H1 (cell line): Measurements from ENCODE around the gene PTPRCAP. TPM values are rescaled to one million over a fixed set of nuclear protein-coding genes. Genes with fewer than 3 reads are reported as not detected.

Experiments
- CEBPB ChIP-seq: IDR thresholded peaks from 2 replicates; pipeline ENCODE4 v1.6.1; 2012; ENCODE audit warnings: low read depth, low read length
- EP300 ChIP-seq, 2 experiments: IDR thresholded peaks; 1 replicate in 1 of 2; 2 replicates in 1 of 2; pipeline ENCODE4 v1.6.1; 2011 to 2012; ENCODE audit warnings: low read depth in 2 of 2, low read length in 2 of 2, mild to moderate bottlenecking in 2 of 2, borderline replicate concordance in 1 of 2, inconsistent platforms in 1 of 2, moderate library complexity in 1 of 2
- EZH2 ChIP-seq: fragments of 200-600 bp; sonication (generic); IDR thresholded peaks from 2 replicates; pipeline ENCODE4 v1.7.1; 2012; ENCODE audit warnings: low read depth, mild to moderate bottlenecking, moderate library complexity, low read length, inconsistent platforms; ENCODE audit not compliant: severe bottlenecking
- HDAC2 ChIP-seq, 2 experiments: fragments of 300-600 bp in 1 of 2; sonication (generic) in 1 of 2; IDR thresholded peaks; 2 replicates each; pipeline ENCODE4 v1.6.1; 2011 to 2012; ENCODE audit warnings: low read depth in 2 of 2, low read length in 2 of 2, mild to moderate bottlenecking in 2 of 2, moderate library complexity in 2 of 2, borderline replicate concordance in 1 of 2, inconsistent platforms in 1 of 2
- MAFK ChIP-seq: IDR thresholded peaks from 2 replicates; pipeline ENCODE4 v1.6.1; 2012; ENCODE audit warnings: low read depth, mild to moderate bottlenecking, improper control_type of control experiment, low read length
- POU5F1 ChIP-seq: IDR thresholded peaks from 2 replicates; pipeline ENCODE4 v1.6.1; 2011; ENCODE audit warnings: low read depth, mild to moderate bottlenecking, low read length, moderate library complexity
- RBBP5 ChIP-seq: IDR thresholded peaks from 2 replicates; pipeline ENCODE4 v1.7.1; 2012; ENCODE audit warnings: low read depth, mild to moderate bottlenecking, inconsistent platforms, low read length, moderate library complexity, borderline replicate concordance
- RNF2 ChIP-seq: fragments of 200-900, 300-1000 bp; sonication (generic); IDR thresholded peaks from 2 replicates; pipeline ENCODE4 v1.7.1; 2016; ENCODE audit warnings: borderline replicate concordance, low read depth, mild to moderate bottlenecking, antibody characterized with exemption, low read length; ENCODE audit not compliant: poor library complexity, severe bottlenecking; ENCODE audit errors: missing control alignments
- polyA plus RNA-seq, 7 experiments: library from polyadenylated mRNA; depleted of rRNA in 3 of 7; stranded (reverse) in 5 of 7; unstranded in 2 of 7; fragments of >200 nt in 5 of 7; fragments of 200-250 nt in 2 of 7; gene quantifications; 1 replicate in 5 of 7; 2 replicates in 1 of 7; 4 replicates in 1 of 7; pipeline versions ENCODE4 v1.2.1 to v1.2.3, GENCODE V29; 2011 to 2013; ENCODE audit warnings: missing spikeins in 2 of 7, mixed read lengths in 2 of 7
- total RNA-seq: library from RNA; stranded (reverse); fragmentation: NEBNext Ultra II Directional; extraction: Animal tissue kit (Norgen Biotek cat#: 25700); gene quantifications from 2 replicates; pipeline ENCODE4 v1.2.1, GENCODE V29; 2021

Gene PTPRCAP
- total and polyA plus RNA-seq, 2 of the 8 experiments (the other 6 are each of a cell fraction or from before 2014, with no cell fraction given), result 0.78 to 6.7 TPM

DNA sequence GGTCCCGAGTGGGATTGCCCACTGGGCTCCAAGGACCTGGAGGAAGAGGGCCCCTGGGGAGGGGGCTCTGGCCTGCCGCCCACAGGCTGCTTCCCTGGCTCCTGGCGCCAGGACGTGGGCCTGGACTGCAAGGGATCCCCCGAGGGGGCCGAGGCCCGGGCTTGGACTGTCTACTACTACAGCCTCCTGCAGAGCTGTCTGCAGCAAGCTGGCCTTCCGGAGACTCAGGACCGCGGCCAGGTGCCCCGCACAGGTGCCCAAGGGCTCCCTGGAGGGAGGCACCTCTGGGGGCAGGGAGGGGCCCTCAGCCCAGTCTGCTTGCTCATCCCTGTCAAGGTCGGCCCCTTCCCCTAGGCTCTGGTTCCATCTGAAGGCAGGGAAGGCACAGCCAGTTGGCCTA lies 20.1 kb downstream of the PTPRCAP start (continued):
- TF ChIP-seq POU5F1 (no peak), MAFK (no peak), RBBP5 (no peak), EP300 (IDR thresholded peaks at IDR 0.05; ENCODE audit: borderline replicate concordance in 1 of 2, low read depth in 2 of 2, low read length in 2 of 2) (no peak), EZH2 (no peak), RNF2 (no peak), HDAC2 (IDR thresholded peaks at IDR 0.05; ENCODE audit: borderline replicate concordance in 1 of 2, low read depth in 2 of 2, low read length in 2 of 2) (no peak), CEBPB (no peak)
- TF ChIP-seq, all 59 proteins: peak for 0
